ENCODE measurements around the gene PSMC3IP.
"Not testable (repeated sequence)": the region's sequence is repeated elsewhere in the genome, so short reads cannot be mapped to it uniquely, and the experiment has no call there.

DNA sequence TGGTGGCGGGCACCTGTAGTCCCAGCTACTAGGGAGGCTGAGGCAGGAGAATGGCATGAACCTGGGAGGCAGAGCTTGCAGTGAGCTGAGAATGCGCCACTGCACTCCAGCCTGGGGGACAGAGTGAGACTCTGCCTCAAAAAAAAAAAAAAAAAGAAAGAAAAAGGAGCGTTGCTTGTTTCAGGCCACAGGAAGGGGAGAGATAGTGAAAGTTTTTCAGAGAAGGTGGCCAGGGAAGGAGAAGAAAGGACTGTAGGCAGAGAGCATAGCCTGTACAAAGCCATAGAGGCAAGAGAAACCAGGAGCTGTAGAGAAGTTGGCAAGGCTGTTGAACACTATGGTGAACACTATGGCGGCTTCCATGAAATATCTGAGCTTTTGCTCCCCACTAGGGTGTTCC, 37.0 kb downstream of the PSMC3IP start:
- TF ChIP-seq, protein P1, sequence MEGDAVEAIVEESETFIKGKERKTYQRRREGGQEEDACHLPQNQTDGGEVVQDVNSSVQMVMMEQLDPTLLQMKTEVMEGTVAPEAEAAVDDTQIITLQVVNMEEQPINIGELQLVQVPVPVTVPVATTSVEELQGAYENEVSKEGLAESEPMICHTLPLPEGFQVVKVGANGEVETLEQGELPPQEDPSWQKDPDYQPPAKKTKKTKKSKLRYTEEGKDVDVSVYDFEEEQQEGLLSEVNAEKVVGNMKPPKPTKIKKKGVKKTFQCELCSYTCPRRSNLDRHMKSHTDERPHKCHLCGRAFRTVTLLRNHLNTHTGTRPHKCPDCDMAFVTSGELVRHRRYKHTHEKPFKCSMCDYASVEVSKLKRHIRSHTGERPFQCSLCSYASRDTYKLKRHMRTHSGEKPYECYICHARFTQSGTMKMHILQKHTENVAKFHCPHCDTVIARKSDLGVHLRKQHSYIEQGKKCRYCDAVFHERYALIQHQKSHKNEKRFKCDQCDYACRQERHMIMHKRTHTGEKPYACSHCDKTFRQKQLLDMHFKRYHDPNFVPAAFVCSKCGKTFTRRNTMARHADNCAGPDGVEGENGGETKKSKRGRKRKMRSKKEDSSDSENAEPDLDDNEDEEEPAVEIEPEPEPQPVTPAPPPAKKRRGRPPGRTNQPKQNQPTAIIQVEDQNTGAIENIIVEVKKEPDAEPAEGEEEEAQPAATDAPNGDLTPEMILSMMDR (conservative IDR thresholded peaks at IDR 0.05; ENCODE audit: low read depth, low read length) = not testable (repeated sequence)
- TF ChIP-seq EZH2 (IDR thresholded peaks at IDR 0.05; ENCODE audit: borderline replicate concordance, low read depth, low read length, poor library complexity, severe bottlenecking) = not testable (repeated sequence)
